Loucy (cell line): ENCODE measurements around the gene SSBP2.

ENCODE experiments used
- CTCF ChIP-seq: fragments of 200-600 bp; sonication (generic); conservative IDR thresholded peaks from 2 replicates; pipeline ENCODE4 v1.5.1; 2014; ENCODE audit warnings: mild to moderate bottlenecking, antibody characterized with exemption, low read length
- EZH2phosphoT487 ChIP-seq: fragments of 200-600 bp; IDR thresholded peaks from 2 replicates; pipeline ENCODE4 v1.6.1; 2018; ENCODE audit warnings: antibody characterized with exemption, mild to moderate bottlenecking, moderate library complexity, borderline replicate concordance

- TF ChIP-seq CTCF = no peak
- no peak for TF ChIP-seq EZH2phosphoT487
Observed at GRCh38 chr5:81513473-81513872, 237.4 kb downstream of the SSBP2 start.
